OCI-LY1 (cell line): ENCODE measurements around the gene GORASP1.

Experiments
- EZH2 ChIP-seq: fragments of 200-600 bp; sonication (generic), shearing (Covaris generic); IDR thresholded peaks from 2 replicates; pipeline ENCODE4 v1.8.0; 2017; ENCODE audit warnings: borderline replicate concordance, mixed run types, mild to moderate bottlenecking, antibody characterized with exemption, low read length, moderate library complexity, mixed read lengths
- TF ChIP-seq, protein P1 (sequence below): fragments of 200-600 bp; sonication (generic), shearing (Covaris generic); IDR thresholded peaks from 2 replicates; pipeline ENCODE4 v1.5.1; 2017; ENCODE audit warnings: mild to moderate bottlenecking, antibody characterized with exemption, low read length, moderate library complexity, mixed read lengths

DNA sequence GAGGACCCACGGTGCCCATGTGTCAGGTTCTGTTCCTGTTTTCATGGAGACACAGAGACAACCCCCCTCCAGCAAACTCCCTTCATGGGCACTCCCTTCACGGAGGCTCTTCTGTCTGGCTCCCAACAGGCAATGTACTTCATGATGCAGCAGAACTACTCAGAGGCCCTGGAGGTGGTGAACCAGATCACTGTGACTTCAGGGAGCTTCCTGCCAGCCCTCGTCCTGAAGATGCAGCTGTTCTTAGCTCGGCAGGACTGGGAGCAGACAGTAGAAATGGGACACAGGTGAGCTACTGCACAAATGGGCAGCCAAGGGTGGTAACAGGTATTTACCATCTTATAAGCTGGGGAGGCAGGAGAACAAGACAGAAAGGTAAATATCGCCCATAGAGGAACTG lies 7.0 kb upstream of the GORASP1 start:
- TF ChIP-seq, protein P1, sequence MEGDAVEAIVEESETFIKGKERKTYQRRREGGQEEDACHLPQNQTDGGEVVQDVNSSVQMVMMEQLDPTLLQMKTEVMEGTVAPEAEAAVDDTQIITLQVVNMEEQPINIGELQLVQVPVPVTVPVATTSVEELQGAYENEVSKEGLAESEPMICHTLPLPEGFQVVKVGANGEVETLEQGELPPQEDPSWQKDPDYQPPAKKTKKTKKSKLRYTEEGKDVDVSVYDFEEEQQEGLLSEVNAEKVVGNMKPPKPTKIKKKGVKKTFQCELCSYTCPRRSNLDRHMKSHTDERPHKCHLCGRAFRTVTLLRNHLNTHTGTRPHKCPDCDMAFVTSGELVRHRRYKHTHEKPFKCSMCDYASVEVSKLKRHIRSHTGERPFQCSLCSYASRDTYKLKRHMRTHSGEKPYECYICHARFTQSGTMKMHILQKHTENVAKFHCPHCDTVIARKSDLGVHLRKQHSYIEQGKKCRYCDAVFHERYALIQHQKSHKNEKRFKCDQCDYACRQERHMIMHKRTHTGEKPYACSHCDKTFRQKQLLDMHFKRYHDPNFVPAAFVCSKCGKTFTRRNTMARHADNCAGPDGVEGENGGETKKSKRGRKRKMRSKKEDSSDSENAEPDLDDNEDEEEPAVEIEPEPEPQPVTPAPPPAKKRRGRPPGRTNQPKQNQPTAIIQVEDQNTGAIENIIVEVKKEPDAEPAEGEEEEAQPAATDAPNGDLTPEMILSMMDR = no peak
- TF ChIP-seq EZH2 = no peak
